Mononuclear cell (primary cell): ENCODE measurements around the gene GIT1. TPM values are rescaled to one million over a fixed set of nuclear protein-coding genes. Genes with fewer than 3 reads are reported as not detected.
A peak's percentile ranks its signal among the peaks of the same experiment; 100 is the strongest.

Experiments
- H3K27me3 ChIP-seq: 2 replicates; pipeline ENCODE4 v1.6.0; 2011; ENCODE audit warnings: low read length, control low read depth; ENCODE audit not compliant: insufficient read depth
- H3K4me1 ChIP-seq: 2 replicates; pipeline ENCODE4 v1.5.1; 2011; ENCODE audit warnings: mild to moderate bottlenecking, low read length, control low read depth; ENCODE audit not compliant: insufficient read depth
- H3K4me3 ChIP-seq: 2 replicates; pipeline ENCODE4 v1.5.1; 2011; ENCODE audit warnings: mild to moderate bottlenecking, low read length, moderate library complexity
- H3K9me3 ChIP-seq: 2 replicates; pipeline ENCODE4 v1.5.1; 2011; ENCODE audit warnings: low read depth, mild to moderate bottlenecking, control low read depth, low read length
- total RNA-seq: library from RNA; depleted of rRNA; stranded (reverse); fragments of >200 nt; gene quantifications from one replicate; pipeline ENCODE4 v1.2.3, GENCODE V29; 2012

GIT1 gene
- total RNA-seq, 1 donor, result 17.5 TPM

GRCh38 chr17:29618272-29619065 lies 29.0 kb upstream of the GIT1 start:
- Histone ChIP-seq H3K9me3 (no peaks in the 10 kb centered on the region), H3K4me1 (peaks cover 67% of the 10 kb centered on the region), H3K4me3 (no peak overlapping the region), H3K27me3 (peaks cover 10% of the 10 kb centered on the region)

- H3K9me3 ChIP-seq, result no peaks in the 10 kb centered on the region
- peak overlapping the region; percentile 42 for H3K4me3 ChIP-seq
- H3K4me1 ChIP-seq, result peaks cover 68% of the 10 kb centered on the region
- H3K27me3 ChIP-seq, result peaks cover 12% of the 10 kb centered on the region
Observed at GRCh38 chr17:29617481-29618271, 28.2 kb upstream of the GIT1 start.

- Histone ChIP-seq H3K27me3 (peaks cover 12% of the 10 kb centered on the region), H3K4me1 (peaks cover 64% of the 10 kb centered on the region), H3K4me3 (peak overlapping the region; percentile 42), H3K9me3 (no peaks in the 10 kb centered on the region)
Observed at GRCh38 chr17:29617125-29617480, 27.7 kb upstream of the GIT1 start.

GRCh38 chr17:29616300-29617048 lies 27.0 kb upstream of the GIT1 start:
- Histone ChIP-seq H3K4me1 (peaks cover 58% of the 10 kb centered on the region), H3K4me3 (peak overlapping the region; percentile 28), H3K9me3 (no peaks in the 10 kb centered on the region), H3K27me3 (peaks cover 12% of the 10 kb centered on the region)

GRCh38 chr17:29615492-29616299 lies 26.2 kb upstream of the GIT1 start:
- Histone ChIP-seq H3K9me3 (no peaks in the 10 kb centered on the region), H3K4me1 (peaks cover 58% of the 10 kb centered on the region), H3K27me3 (peaks cover 12% of the 10 kb centered on the region), H3K4me3 (peak overlapping the region; percentile 28)

GRCh38 chr17:29615048-29615385 lies 25.6 kb upstream of the GIT1 start:
- peaks cover 58% of the 10 kb centered on the region for H3K4me1 ChIP-seq
- H3K9me3 ChIP-seq, result no peaks in the 10 kb centered on the region
- H3K27me3 ChIP-seq, result peaks cover 12% of the 10 kb centered on the region
- peak overlapping the region; percentile 28 for H3K4me3 ChIP-seq

GRCh38 chr17:29614349-29615047 lies 25.1 kb upstream of the GIT1 start:
- Histone ChIP-seq H3K27me3 (peaks cover 12% of the 10 kb centered on the region), H3K4me3 (no peak overlapping the region), H3K4me1 (peaks cover 58% of the 10 kb centered on the region), H3K9me3 (no peaks in the 10 kb centered on the region)

GRCh38 chr17:29613856-29614255 lies 24.4 kb upstream of the GIT1 start:
- H3K4me3 ChIP-seq, result no peak overlapping the region
- no peaks in the 10 kb centered on the region for H3K9me3 ChIP-seq
- H3K27me3 ChIP-seq, result peaks cover 12% of the 10 kb centered on the region
- peaks cover 58% of the 10 kb centered on the region for H3K4me1 ChIP-seq

- peaks cover 57% of the 10 kb centered on the region for H3K4me1 ChIP-seq
- peaks cover 12% of the 10 kb centered on the region for H3K27me3 ChIP-seq
- H3K9me3 ChIP-seq, result no peaks in the 10 kb centered on the region
- H3K4me3 ChIP-seq, result no peak overlapping the region
Observed at GRCh38 chr17:29613352-29613837, 23.9 kb upstream of the GIT1 start.

- no peak overlapping the region for H3K4me3 ChIP-seq
Observed at GRCh38 chr17:29612404-29613280, 23.2 kb upstream of the GIT1 start.

GRCh38 chr17:29612094-29612403 lies 22.6 kb upstream of the GIT1 start:
- peaks cover 12% of the 10 kb centered on the region for H3K27me3 ChIP-seq
- no peaks in the 10 kb centered on the region for H3K9me3 ChIP-seq
- H3K4me1 ChIP-seq, result peaks cover 44% of the 10 kb centered on the region
- no peak overlapping the region for H3K4me3 ChIP-seq

More at GRCh38 chr17:29612404-29613280, 23.2 kb upstream of the GIT1 start:
- no peaks in the 10 kb centered on the region for H3K9me3 ChIP-seq
- H3K4me1 ChIP-seq, result peaks cover 50% of the 10 kb centered on the region
- peaks cover 12% of the 10 kb centered on the region for H3K27me3 ChIP-seq

GRCh38 chr17:29611351-29612093 lies 22.1 kb upstream of the GIT1 start:
- Histone ChIP-seq H3K9me3 (no peaks in the 10 kb centered on the region), H3K4me1 (peaks cover 39% of the 10 kb centered on the region), H3K27me3 (peaks cover 9% of the 10 kb centered on the region), H3K4me3 (no peak overlapping the region)

- H3K4me1 ChIP-seq, result peaks cover 27% of the 10 kb centered on the region
- no peak overlapping the region for H3K4me3 ChIP-seq
- H3K27me3 ChIP-seq, result peaks cover 3% of the 10 kb centered on the region
- no peaks in the 10 kb centered on the region for H3K9me3 ChIP-seq
Observed at GRCh38 chr17:29610395-29610794, 20.9 kb upstream of the GIT1 start.
